Gastroesophageal sphincter (tissue), 3 donors: ENCODE results near the gene SDHA.
"Not testable (repeated sequence)": the region's sequence is repeated elsewhere in the genome, so short reads cannot be mapped to it uniquely, and the experiment has no call there.

Source experiments
- POLR2A ChIP-seq, 2 donors: fragments of 450-650 bp; IDR thresholded peaks; one replicate each; pipeline ENCODE4 v1.6.1; 2017; ENCODE audit warnings: antibody characterized with exemption in 2 of 2, mild to moderate bottlenecking in 2 of 2, moderate library complexity in 1 of 2
- TF ChIP-seq, protein P1 (sequence below), 4 experiments: fragments of 200-600 bp in 2 of 4; fragments of 450-650 bp in 2 of 4; sonication (generic) in 1 of 4; IDR thresholded peaks; one replicate each; pipeline ENCODE4 v1.5.1; 2017 to 2019; ENCODE audit warnings: antibody characterized with exemption in 4 of 4, mild to moderate bottlenecking in 2 of 4, moderate library complexity in 2 of 4

DNA sequence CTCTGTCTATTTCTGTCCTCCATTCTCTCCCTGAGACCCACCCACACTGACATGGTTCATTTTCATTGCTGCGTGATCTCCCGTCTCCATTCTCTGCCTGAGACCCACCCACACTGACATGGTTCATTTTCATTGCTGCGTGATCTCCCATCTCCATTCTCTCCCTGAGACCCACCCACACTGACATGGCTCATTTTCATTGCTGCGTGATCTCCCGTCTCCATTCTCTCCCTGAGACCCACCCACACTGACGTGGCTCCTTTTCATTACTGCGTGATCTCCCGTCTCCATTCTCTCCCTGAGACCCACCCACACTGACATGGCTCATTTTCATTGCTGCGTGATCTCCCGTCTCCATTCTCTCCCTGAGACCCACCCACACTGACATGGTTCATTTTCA, 73.2 kb downstream of the SDHA start:
- TF ChIP-seq, protein P1, sequence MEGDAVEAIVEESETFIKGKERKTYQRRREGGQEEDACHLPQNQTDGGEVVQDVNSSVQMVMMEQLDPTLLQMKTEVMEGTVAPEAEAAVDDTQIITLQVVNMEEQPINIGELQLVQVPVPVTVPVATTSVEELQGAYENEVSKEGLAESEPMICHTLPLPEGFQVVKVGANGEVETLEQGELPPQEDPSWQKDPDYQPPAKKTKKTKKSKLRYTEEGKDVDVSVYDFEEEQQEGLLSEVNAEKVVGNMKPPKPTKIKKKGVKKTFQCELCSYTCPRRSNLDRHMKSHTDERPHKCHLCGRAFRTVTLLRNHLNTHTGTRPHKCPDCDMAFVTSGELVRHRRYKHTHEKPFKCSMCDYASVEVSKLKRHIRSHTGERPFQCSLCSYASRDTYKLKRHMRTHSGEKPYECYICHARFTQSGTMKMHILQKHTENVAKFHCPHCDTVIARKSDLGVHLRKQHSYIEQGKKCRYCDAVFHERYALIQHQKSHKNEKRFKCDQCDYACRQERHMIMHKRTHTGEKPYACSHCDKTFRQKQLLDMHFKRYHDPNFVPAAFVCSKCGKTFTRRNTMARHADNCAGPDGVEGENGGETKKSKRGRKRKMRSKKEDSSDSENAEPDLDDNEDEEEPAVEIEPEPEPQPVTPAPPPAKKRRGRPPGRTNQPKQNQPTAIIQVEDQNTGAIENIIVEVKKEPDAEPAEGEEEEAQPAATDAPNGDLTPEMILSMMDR (IDR thresholded peaks at IDR 0.05), result not testable (repeated sequence)
- not testable (repeated sequence) for TF ChIP-seq POLR2A (IDR thresholded peaks at IDR 0.05)
